H9 (cell line): Measurements from ENCODE around the gene ZBTB20. TPM values are rescaled to one million over a fixed set of nuclear protein-coding genes. Genes with fewer than 3 reads are reported as not detected.

Experiments used
- DNase-seq: peaks from one replicate; pipeline ENCODE4 v3.0.0-alpha.2; 2017
- H2AFZ ChIP-seq: one replicate; pipeline ENCODE4 v1.6.1; 2013; ENCODE audit warnings: mild to moderate bottlenecking, low read length, control low read depth, moderate library complexity
- H2AK5ac ChIP-seq: 2 replicates; pipeline ENCODE4 v1.6.1; 2013; ENCODE audit warnings: low read length, control low read depth, mixed read lengths; ENCODE audit not compliant: insufficient read length
- H2BK120ac ChIP-seq: one replicate; pipeline ENCODE4 v1.6.1; 2013; ENCODE audit warnings: low read depth, mild to moderate bottlenecking, low read length, control low read depth, inconsistent platforms; ENCODE audit not compliant: poor library complexity, severe bottlenecking
- H2BK12ac ChIP-seq: 2 replicates; pipeline ENCODE4 v1.6.1; 2013; ENCODE audit warnings: low read length, control low read depth, mixed read lengths, low read depth; ENCODE audit not compliant: insufficient read length
- H2BK15ac ChIP-seq: 2 replicates; pipeline ENCODE4 v1.6.1; 2013; ENCODE audit warnings: low read depth, low read length, control low read depth
- H2BK20ac ChIP-seq: one replicate; pipeline ENCODE4 v1.6.1; 2013; ENCODE audit warnings: low read depth, mild to moderate bottlenecking, low read length, control low read depth, inconsistent platforms; ENCODE audit not compliant: poor library complexity, severe bottlenecking
- H2BK5ac ChIP-seq: 2 replicates; pipeline ENCODE4 v1.6.1; 2013; ENCODE audit warnings: low read length, control low read depth, mixed read lengths; ENCODE audit not compliant: insufficient read length
- H3K14ac ChIP-seq: 2 replicates; pipeline ENCODE4 v1.6.1; 2013; ENCODE audit warnings: low read length, control low read depth; ENCODE audit not compliant: insufficient read depth
- H3K18ac ChIP-seq: 2 replicates; pipeline ENCODE4 v1.6.1; 2013; ENCODE audit warnings: low read depth, mild to moderate bottlenecking, mixed read lengths, low read length, control low read depth; ENCODE audit not compliant: insufficient read length
- H3K23ac ChIP-seq: 2 replicates; pipeline ENCODE4 v1.6.1; 2013; ENCODE audit warnings: low read length, control low read depth, mixed read lengths, low read depth; ENCODE audit not compliant: insufficient read length
- H3K23me2 ChIP-seq: 2 replicates; pipeline ENCODE4 v1.6.1; 2013; ENCODE audit warnings: low read depth, mild to moderate bottlenecking, mixed read lengths, low read length, control low read depth; ENCODE audit not compliant: insufficient read length, poor library complexity, severe bottlenecking
- H3K27ac ChIP-seq: 2 replicates; pipeline ENCODE4 v1.5.1; 2013; ENCODE audit warnings: low read length, control low read depth, mixed read lengths, low read depth; ENCODE audit not compliant: insufficient read length
- H3K27me3 ChIP-seq: 2 replicates; pipeline ENCODE4 v1.6.1; 2013; ENCODE audit warnings: low read length, control low read depth, inconsistent platforms; ENCODE audit not compliant: insufficient read depth
- H3K4ac ChIP-seq: 2 replicates; pipeline ENCODE4 v1.6.1; 2013; ENCODE audit warnings: low read depth, mild to moderate bottlenecking, control low read depth, inconsistent platforms, low read length, moderate library complexity
- H3K4me1 ChIP-seq: 2 replicates; pipeline ENCODE4 v1.6.1; 2013; ENCODE audit warnings: low read length, control low read depth, inconsistent platforms; ENCODE audit not compliant: insufficient read depth
- H3K4me2 ChIP-seq: 2 replicates; pipeline ENCODE4 v1.6.1; 2013; ENCODE audit warnings: low read length, control low read depth, mixed read lengths; ENCODE audit not compliant: insufficient read length, insufficient read depth
- H3K56ac ChIP-seq: 2 replicates; pipeline ENCODE4 v1.6.1; 2013; ENCODE audit warnings: low read depth, mild to moderate bottlenecking, mixed read lengths, low read length, control low read depth; ENCODE audit not compliant: insufficient read length
- H3K79me1 ChIP-seq: 2 replicates; pipeline ENCODE4 v1.6.1; 2013; ENCODE audit warnings: low read depth, mild to moderate bottlenecking, moderate library complexity, low read length, control low read depth, inconsistent platforms; ENCODE audit not compliant: insufficient read depth, poor library complexity, severe bottlenecking
- H3K79me2 ChIP-seq: 2 replicates; pipeline ENCODE4 v1.6.1; 2013; ENCODE audit warnings: low read length, control low read depth, inconsistent platforms; ENCODE audit not compliant: insufficient read depth
- H3K9ac ChIP-seq: 2 replicates; pipeline ENCODE4 v1.6.1; 2013; ENCODE audit warnings: low read length, control low read depth, mixed read lengths; ENCODE audit not compliant: insufficient read length; ENCODE audit errors: extremely low read depth
- H3K9me3 ChIP-seq: one replicate; pipeline ENCODE4 v1.6.1; 2013; ENCODE audit warnings: low read depth, low read length, inconsistent platforms; ENCODE audit not compliant: control insufficient read depth
- H3T11ph ChIP-seq: one replicate; pipeline ENCODE4 v1.6.1; 2013; ENCODE audit warnings: mild to moderate bottlenecking, low read length, control low read depth, inconsistent platforms
- H4K20me1 ChIP-seq: one replicate; pipeline ENCODE4 v1.6.1; 2013; ENCODE audit not compliant: control insufficient read depth, insufficient read length, insufficient read depth
- H4K5ac ChIP-seq: 2 replicates; pipeline ENCODE4 v1.6.1; 2013; ENCODE audit warnings: low read depth, mild to moderate bottlenecking, mixed read lengths, low read length, control low read depth; ENCODE audit not compliant: insufficient read length
- H4K8ac ChIP-seq: replicated peaks from 2 replicates; pipeline ENCODE4 v1.6.1; 2013; ENCODE audit warnings: low read length, control low read depth, mixed read lengths, low read depth; ENCODE audit not compliant: insufficient read length
- H4K91ac ChIP-seq: 2 replicates; pipeline ENCODE4 v1.6.1; 2013; ENCODE audit warnings: low read depth, mild to moderate bottlenecking, moderate library complexity, mixed read lengths, low read length, control low read depth; ENCODE audit not compliant: insufficient read length
- H3K27ac Mint-ChIP-seq, 3 experiments: 2 replicates in 2 of 3; 3 replicates in 1 of 3; pipeline ENCODE4 v1.8.0; 2020 to 2021; ENCODE audit warnings: mixed read lengths in 3 of 3, mild to moderate bottlenecking in 1 of 3, moderate library complexity in 1 of 3
- H3K27me3 Mint-ChIP-seq: 2 replicates; pipeline ENCODE4 v1.8.0; 2021; ENCODE audit warnings: low read depth, mild to moderate bottlenecking, moderate library complexity, mixed read lengths
- H3K36me3 Mint-ChIP-seq, 3 experiments: 2 replicates in 2 of 3; 3 replicates in 1 of 3; pipeline ENCODE4 v1.8.0; 2020 to 2021; ENCODE audit warnings: low read depth in 3 of 3, mixed read lengths in 3 of 3; ENCODE audit not compliant: insufficient read depth in 1 of 3
- H3K4me1 Mint-ChIP-seq, 2 experiments: 2 replicates each; pipeline ENCODE4 v1.8.0; 2020; ENCODE audit warnings: mixed read lengths in 2 of 2
- H3K4me3 Mint-ChIP-seq, 2 experiments: 2 replicates in 1 of 2; 3 replicates in 1 of 2; pipeline ENCODE4 v1.8.0; 2020 to 2021; ENCODE audit warnings: mild to moderate bottlenecking in 2 of 2, mixed read lengths in 2 of 2, moderate library complexity in 1 of 2
- H3K9me3 Mint-ChIP-seq, 2 experiments: 2 replicates in 1 of 2; 3 replicates in 1 of 2; pipeline ENCODE4 v1.8.0; 2020; ENCODE audit warnings: mild to moderate bottlenecking in 2 of 2, mixed read lengths in 2 of 2, moderate library complexity in 1 of 2
- WGBS: extraction: QIAGEN DNeasy Blood & Tissue Kit; methylation state at CpG from one replicate; pipeline ENCODE4 v1.1.7; 2013; ENCODE audit warnings: missing lambda C conversion rate, low lambda C conversion rate, mixed read lengths; ENCODE audit not compliant: insufficient read length; ENCODE audit errors: extremely low coverage; 5-methylcytosine and 5-hydroxymethylcytosine counted together
- total RNA-seq: library from RNA; stranded (reverse); gene quantifications from 2 replicates; pipeline ENCODE4 v1.2.1, GENCODE V29; 2021
- TF ChIP-seq, protein P1 (sequence below): fragments of 200-600 bp; sonication (generic); conservative IDR thresholded peaks from 3 replicates; pipeline ENCODE4 v1.8.0; 2021; ENCODE audit warnings: antibody characterized with exemption, mild to moderate bottlenecking

ZBTB20 gene
- total RNA-seq, 1 experiment from 2014 or later, result 0.70 TPM

DNA sequence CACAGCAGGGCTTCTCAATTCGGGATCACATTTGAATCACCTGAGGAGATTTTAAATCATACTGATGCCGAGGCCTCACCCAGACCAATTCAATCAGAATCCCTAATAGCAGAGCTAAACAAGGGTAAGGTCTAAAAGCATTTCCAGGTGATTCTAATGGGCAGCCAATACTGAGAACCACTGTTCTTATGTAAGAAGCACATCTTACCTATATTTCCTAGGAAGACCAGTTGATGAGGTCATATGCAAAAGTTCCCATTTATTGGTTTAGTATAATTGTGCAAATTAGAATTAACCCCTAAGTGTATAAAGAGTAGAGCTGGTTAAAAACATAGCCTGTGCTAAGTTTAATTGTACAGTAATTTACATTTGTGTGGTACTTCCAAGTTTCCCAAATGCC is 851.1 kb downstream of the ZBTB20 start:
- H4K5ac ChIP-seq, result no peak overlapping the region
- H2AK5ac ChIP-seq, result no peak overlapping the region
- no peak overlapping the region for H3K27ac Mint-ChIP-seq
- H3K79me1 ChIP-seq, result no peaks in the 10 kb centered on the region
- no peaks in the 10 kb centered on the region for H3K36me3 Mint-ChIP-seq
- no CpG with 5 or more reads among the region's 2 CpGs for WGBS
- H3K4me2 ChIP-seq, result no peak overlapping the region
- no peak overlapping the region for H2BK20ac ChIP-seq
- H4K20me1 ChIP-seq, result peaks cover 2% of the 10 kb centered on the region
- no peak for DNase-seq
- H3K18ac ChIP-seq, result no peak overlapping the region
- no peak overlapping the region for H2BK12ac ChIP-seq
- H4K8ac ChIP-seq, result no peak overlapping the region
- no peak overlapping the region for H3T11ph ChIP-seq
- no peak overlapping the region for H3K56ac ChIP-seq
- H4K91ac ChIP-seq, result no peak overlapping the region
- H2AFZ ChIP-seq, result no peak overlapping the region
- no peak overlapping the region for H3K4me3 Mint-ChIP-seq
- H3K23me2 ChIP-seq, result no peaks in the 10 kb centered on the region
- H3K9me3 Mint-ChIP-seq, result peaks cover 0 to under 1% of the 10 kb centered on the region in 2 experiments; a peak in 1 of 5 replicates
- H3K4ac ChIP-seq, result no peak overlapping the region
- no peaks in the 10 kb centered on the region for H3K79me2 ChIP-seq
- no peaks in the 10 kb centered on the region for H3K9me3 ChIP-seq
- H2BK5ac ChIP-seq, result no peak overlapping the region
- no peak overlapping the region for H3K9ac ChIP-seq
- H3K27me3 ChIP-seq, result no peaks in the 10 kb centered on the region
- H3K27ac ChIP-seq, result no peak overlapping the region
- TF ChIP-seq, protein P1, sequence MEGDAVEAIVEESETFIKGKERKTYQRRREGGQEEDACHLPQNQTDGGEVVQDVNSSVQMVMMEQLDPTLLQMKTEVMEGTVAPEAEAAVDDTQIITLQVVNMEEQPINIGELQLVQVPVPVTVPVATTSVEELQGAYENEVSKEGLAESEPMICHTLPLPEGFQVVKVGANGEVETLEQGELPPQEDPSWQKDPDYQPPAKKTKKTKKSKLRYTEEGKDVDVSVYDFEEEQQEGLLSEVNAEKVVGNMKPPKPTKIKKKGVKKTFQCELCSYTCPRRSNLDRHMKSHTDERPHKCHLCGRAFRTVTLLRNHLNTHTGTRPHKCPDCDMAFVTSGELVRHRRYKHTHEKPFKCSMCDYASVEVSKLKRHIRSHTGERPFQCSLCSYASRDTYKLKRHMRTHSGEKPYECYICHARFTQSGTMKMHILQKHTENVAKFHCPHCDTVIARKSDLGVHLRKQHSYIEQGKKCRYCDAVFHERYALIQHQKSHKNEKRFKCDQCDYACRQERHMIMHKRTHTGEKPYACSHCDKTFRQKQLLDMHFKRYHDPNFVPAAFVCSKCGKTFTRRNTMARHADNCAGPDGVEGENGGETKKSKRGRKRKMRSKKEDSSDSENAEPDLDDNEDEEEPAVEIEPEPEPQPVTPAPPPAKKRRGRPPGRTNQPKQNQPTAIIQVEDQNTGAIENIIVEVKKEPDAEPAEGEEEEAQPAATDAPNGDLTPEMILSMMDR, result no peak
- no peak overlapping the region for H3K14ac ChIP-seq
- peaks cover 7 to 19% of the 10 kb centered on the region in 2 experiments for H3K4me1 Mint-ChIP-seq
- no peak overlapping the region for H2BK120ac ChIP-seq
- peaks cover 2% of the 10 kb centered on the region; the same call in 1 of the 2 replicates for H3K4me1 ChIP-seq
- H3K27me3 Mint-ChIP-seq, result no peaks in the 10 kb centered on the region; the same call in 1 of the 2 replicates
- H2BK15ac ChIP-seq, result no peak overlapping the region
- no peak overlapping the region for H3K23ac ChIP-seq
